Limb (tissue), 2 donors: ENCODE results near the gene YIF1A.
"Not testable (repeated sequence)": the region's sequence is repeated elsewhere in the genome, so short reads cannot be mapped to it uniquely, and the experiment has no call there.

Experiments
- DNase-seq, 2 donors: peaks; one replicate each; pipeline ENCODE4 v3.0.0-alpha.2; 2016; ENCODE audit errors: extremely low spot score in 2 of 2

The YIF1A gene

GRCh38 chr11:66287211-66287888 lies 1.6 kb downstream of the YIF1A start:
- no peak for DNase-seq

GRCh38 chr11:66286699-66287098 lies 2.2 kb downstream of the YIF1A start:
- no peak for DNase-seq

GRCh38 chr11:66285250-66285947 lies 3.5 kb downstream of the YIF1A start:
- DNase-seq, result peak in 1 of 2 donors; percentile 25

- DNase-seq, result no peak
Measured at GRCh38 chr11:66284526-66285078, 4.3 kb downstream of the YIF1A start.

GRCh38 chr11:66283461-66284105 lies 5.4 kb downstream of the YIF1A start:
- DNase-seq, result no peak

GRCh38 chr11:66282468-66283455 lies 6.2 kb downstream of the YIF1A start:
- peak; percentile 98 for DNase-seq

GRCh38 chr11:66281776-66282467 lies 7.0 kb downstream of the YIF1A start:
- no peak for DNase-seq

GRCh38 chr11:66281001-66281400 lies 7.9 kb downstream of the YIF1A start:
- DNase-seq, result no peak

GRCh38 chr11:66280428-66280827 lies 8.5 kb downstream of the YIF1A start:
- peak; percentile 34 to 71 for DNase-seq

- DNase-seq, result no peak
Measured at GRCh38 chr11:66279092-66279734, 9.7 kb downstream of the YIF1A start.

- peak in 1 of 2 donors; percentile 73 for DNase-seq
Measured at GRCh38 chr11:66278363-66279091, 10.4 kb downstream of the YIF1A start.

- DNase-seq, result peak in 1 of 2 donors; percentile 78
Measured at GRCh38 chr11:66277471-66278362, 11.2 kb downstream of the YIF1A start, which contains the start of gene CNIH2. CNIH2 (plus strand) TSS chr11:66278175; CDS start chr11:66278457, 282 bp downstream.

- not testable (repeated sequence) for DNase-seq
Measured at GRCh38 chr11:66277064-66277463, 11.9 kb downstream of the YIF1A start.

- DNase-seq, result not testable (repeated sequence)
Measured at GRCh38 chr11:66276619-66277018, 12.3 kb downstream of the YIF1A start.

GRCh38 chr11:66275984-66276612 lies 12.8 kb downstream of the YIF1A start:
- DNase-seq, result no peak

- no peak for DNase-seq
Measured at GRCh38 chr11:66275396-66275795, 13.5 kb downstream of the YIF1A start.

- no peak for DNase-seq
Measured at GRCh38 chr11:66274219-66274618, 14.7 kb downstream of the YIF1A start.

GRCh38 chr11:66272596-66272995 lies 16.3 kb downstream of the YIF1A start:
- no peak for DNase-seq
